GM19193 (cell line): ENCODE data around the gene DCUN1D4.

Experiments
- POLR2A ChIP-seq: IDR thresholded peaks from 4 replicates; pipeline ENCODE4 v1.6.1; 2011; ENCODE audit not compliant: insufficient read depth, insufficient read length; ENCODE audit errors: extremely low read depth

The DCUN1D4 gene

DNA sequence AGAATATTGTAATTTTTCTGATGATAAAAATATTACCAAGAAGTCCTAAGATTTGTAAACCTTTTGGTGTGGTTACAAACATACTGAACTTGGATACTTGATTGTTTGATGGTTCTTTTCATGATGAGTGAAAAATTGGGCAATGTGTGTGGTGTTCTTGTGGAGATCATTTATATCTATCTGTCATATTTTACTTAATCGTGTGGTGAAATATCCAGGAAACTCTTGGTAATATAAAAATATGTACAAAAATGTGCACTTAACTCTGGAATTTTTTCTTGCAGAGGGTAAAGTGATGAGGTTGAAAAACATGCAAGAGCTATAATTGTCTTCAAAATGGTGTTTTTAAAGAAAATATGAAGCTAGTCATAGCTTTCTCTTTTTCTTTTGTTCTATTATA is 2.8 kb downstream of the DCUN1D4 start:
- TF ChIP-seq POLR2A, result no peak

DNA sequence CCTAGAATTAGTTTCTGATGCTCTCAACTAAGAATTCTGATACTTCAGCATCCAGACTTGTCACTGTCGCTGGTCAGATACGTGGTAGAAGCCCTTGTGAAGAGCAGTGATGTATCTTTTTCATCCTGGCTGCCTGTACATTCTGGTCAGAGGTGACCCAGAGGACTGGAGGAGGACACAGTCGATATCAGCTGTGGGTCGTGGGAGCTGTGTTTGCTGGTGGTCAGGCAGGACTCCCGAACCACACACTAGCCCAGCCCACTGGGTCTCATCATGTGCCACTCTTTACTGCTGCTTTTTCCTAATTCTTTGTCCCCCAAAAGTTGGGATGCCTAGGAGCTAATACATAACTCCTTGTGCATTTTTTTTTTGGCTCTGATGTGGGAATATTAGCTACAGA is 6.5 kb downstream of the DCUN1D4 start:
- TF ChIP-seq POLR2A, result no peak

DNA sequence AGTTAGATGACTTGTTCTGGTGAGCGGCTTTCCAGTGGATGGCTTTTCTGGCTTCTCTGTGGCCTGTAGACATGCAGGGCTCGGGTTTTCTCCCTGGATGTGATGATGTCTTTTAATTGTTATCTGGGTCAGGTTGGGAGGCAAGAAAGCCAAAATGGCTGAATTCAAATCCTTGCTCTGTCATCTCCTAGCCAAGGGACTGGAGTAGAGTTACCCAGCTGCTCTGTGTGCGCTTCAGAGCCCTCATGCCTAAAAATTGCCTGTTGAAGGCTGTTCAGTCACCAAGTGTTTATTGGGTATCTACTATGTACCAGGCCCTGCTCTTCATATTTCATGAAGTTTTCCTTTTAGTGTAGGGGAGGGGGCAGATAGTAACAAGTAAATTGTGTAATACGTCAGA is 7.3 kb downstream of the DCUN1D4 start:
- no peak for TF ChIP-seq POLR2A

DNA sequence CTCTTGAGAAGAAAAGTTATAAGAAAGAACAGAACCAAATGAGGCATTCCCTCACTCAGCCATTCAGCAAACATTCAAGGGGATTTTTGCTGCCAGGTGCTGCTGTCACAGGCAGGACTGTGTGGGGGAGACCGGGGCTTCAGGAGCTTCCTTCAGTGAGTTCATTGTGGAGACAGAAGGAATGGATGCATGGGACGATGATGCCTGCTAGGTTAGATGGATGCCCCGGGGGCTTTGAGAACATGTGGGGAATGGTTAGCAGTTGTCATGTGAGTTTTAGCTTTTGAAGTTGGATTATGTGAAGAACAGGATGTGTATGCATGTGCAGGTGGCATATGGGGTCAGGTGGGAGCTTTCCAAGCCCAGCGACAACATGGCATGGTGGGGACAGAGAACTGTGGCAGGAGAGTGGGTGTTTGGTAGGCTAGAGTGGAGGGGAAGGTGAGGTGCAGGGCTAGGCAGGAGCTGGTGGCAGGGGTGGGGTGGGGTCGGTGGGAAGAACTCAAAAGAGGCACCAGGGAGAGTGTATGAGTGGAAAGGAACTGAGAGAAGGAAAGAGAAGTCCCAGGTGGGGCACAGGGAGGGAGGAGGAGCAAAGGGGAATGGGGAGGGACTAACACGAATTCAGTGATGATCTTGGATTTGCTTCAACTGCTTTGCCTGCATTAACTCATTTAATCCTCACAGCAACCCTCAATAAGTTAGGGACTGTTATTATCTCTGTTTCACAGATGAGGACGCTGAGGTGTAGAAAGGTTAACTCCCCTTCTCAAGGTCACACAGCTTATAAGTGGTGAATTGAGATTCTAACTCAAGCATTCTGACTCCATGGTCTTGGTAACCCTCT is 8.4 kb downstream of the DCUN1D4 start:
- no peak for TF ChIP-seq POLR2A

DNA sequence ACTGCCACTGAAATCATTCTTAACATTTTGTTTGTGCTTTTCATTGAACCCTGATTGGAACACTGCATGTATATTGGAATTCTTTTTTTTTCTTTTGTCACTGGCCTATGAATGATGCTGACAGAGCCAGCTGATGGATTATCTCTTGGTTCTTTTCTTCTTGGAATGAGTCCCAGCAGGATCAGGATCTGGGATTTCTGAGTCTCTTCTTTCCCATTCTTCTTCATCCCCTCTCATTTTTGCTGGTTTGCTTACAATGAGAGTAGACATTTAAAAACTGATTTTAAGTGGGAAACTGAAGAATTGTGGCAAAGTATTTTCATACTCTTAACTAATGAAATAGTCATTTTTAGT is 9.0 kb downstream of the DCUN1D4 start:
- TF ChIP-seq POLR2A, result no peak

DNA sequence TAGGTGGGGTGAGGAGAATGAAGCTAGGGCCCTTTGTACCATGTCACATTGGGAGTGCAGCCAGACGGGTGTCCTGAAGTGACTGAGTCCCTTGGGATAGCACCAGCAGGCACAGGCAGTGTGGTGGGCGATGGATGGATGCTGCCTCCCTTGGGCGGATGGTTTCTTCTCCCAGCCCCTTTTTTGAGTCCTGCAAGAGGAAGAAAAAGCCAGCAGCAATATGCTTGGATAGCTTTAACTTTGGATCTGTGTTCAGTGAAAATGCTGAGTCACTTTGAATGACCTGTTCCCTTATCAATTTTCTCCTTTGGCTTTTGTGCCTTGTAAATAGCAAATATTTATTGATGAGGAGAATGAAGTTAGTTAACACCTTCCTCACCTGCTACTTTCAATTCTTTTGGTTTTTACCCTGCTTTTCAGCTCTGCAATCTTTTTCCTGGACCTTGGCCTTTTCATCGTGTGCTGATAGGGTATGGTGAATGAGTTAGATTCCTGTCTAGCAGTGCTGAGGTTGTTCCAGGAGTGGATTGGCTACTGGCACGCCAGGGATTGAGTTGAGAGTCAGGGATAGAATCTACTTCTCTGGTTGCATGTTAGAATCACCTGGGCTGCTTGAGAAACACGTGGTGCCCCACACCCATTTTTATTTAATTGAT is 10.2 kb downstream of the DCUN1D4 start:
- TF ChIP-seq POLR2A, result no peak

DNA sequence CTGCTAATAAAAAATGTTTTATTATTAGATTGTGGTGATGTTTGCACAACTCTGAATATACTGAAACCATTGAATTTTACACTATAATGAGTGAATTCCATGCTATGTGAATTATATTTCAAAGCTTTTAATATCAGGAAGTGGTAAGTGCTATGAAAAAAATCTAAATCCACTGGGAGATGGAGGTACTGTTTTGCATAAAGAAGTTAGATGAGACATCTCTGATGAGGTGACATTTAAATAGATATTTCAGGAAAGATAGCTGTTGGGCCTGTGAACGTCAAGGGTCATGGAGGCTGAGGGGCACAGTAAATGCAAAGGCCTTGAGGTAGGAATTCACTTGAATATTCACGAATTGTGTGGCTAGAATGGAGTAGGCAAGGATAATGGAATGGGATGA is 12.3 kb downstream of the DCUN1D4 start:
- TF ChIP-seq POLR2A, result no peak

DNA sequence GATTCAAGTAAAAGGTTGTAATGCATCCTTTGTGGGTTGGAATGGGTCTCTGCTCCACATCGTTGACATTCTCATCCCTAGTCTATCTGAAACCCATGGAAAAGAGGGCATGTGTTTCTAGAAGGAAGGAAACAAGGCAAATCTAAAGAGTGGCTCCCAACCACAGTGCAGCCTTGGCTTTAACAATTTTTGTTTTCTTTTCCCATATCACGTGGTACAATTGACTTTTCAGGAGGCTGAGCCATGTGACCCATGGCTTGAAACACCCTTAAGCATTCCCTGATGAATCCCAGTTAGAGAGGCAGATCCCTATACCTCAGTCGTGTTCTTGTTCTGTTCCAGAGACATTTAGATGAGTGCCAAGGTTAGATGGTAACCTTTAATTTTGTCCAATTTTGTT is 12.8 kb downstream of the DCUN1D4 start:
- no peak for TF ChIP-seq POLR2A

DNA sequence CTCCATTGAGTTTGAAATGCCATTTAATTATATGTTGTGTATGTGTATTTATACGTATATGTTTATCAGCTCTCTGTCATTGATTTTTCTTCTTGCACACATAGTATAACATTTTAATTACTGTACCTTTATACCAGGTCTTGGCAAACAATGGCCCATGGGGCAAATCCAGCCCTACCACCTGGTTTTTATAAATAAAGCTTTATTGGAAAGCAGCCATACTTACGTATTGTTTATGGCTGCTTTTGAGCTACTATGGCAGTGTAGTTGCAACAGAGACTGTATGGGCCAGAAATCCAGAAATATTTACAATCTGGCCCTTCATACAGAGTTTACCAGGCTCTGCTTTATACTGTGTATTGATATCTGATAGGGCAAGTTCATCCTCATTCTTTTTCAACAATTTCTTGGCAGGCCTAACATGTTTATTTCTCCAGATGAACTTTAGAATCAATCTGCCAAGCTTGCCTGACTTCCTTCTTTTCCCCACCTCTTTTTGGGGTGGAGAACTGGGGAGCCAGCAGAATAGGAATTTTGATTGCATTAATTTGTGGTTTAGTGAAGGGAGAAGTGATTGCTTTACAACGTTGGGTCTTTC is 15.8 kb downstream of the DCUN1D4 start:
- no peak for TF ChIP-seq POLR2A

DNA sequence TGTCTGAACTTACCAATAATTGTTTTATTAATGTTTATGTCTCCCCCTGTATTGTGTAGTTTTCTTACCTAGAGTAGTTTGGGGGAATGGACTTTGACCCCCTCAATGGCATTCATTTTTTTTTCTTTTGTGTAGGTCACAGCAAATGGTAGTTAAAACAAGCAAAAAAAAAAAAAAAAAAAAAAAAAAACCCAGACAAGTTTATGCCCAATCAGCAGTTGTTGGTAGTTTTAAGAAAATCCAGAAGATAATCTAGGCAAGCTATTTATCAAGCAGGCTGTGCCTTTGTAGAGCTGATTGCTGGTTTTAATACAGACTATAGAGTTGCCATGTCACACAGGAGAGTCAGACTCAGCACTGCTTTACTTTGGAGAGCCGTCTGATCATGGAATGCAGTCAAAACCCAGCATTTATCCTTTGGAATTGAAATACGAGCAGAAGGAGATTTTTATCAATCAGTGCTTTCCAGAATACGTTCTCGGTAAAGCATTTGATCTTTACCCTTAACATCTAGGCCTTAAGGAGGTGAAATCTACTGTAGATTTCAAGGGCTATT is 16.6 kb downstream of the DCUN1D4 start:
- no peak for TF ChIP-seq POLR2A

DNA sequence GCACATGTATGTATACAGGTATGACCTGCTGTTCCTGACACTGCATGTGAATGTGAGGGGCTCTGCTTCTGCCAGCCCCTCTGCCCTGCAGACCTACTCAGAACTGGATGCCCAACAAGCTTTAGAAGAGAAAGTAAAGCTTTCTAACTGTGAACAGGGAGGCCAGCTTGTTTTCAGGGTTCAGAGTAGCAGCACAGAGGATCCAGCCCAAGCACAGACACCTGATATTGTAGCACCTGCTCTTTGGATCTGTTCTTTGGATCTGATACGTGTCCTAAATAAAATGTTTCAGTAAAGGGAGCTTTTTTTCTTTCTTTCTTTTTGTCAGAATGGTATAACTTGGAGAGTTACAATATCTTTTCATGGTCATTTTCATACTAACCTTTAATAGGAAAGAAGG is 19.2 kb downstream of the DCUN1D4 start:
- no peak for TF ChIP-seq POLR2A

DNA sequence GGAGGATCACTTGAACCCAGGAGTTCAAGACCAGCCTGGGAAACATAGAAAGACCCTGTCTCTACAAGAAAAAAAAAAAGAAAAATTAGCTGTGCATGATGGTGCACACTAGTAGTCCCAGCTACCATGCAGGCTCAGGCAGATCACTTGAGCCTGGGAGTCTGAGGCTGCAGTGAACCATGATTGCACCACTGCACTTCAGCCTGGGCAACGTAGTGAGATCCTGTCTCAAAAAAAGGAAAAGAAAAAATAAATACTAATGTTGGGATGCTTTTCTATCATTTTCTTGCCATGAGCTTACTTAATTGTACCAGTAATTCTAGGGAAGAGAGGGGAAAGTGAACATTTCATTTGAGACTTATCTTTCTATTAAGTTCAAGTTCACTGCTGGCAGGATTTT is 19.8 kb downstream of the DCUN1D4 start:
- no peak for TF ChIP-seq POLR2A

DNA sequence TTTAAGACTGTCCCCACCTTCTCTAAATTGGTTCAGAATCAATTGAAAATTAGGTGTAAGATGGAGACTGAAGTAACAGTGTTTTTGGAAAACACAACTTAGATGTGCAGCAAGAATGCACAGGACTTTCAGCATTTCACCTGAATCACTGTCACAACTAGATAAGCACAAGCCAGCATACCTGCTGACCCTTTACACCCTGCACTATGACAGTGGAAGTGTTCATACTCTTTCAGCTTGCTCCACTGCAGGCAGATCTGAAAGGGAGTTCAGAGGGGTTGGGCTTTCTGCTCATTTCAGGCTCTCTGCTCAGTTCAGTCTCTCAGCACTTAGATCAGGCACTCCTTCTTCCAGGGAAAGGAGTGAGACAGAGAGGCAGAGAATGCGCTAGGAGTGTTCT is 22.8 kb downstream of the DCUN1D4 start:
- no peak for TF ChIP-seq POLR2A

DNA sequence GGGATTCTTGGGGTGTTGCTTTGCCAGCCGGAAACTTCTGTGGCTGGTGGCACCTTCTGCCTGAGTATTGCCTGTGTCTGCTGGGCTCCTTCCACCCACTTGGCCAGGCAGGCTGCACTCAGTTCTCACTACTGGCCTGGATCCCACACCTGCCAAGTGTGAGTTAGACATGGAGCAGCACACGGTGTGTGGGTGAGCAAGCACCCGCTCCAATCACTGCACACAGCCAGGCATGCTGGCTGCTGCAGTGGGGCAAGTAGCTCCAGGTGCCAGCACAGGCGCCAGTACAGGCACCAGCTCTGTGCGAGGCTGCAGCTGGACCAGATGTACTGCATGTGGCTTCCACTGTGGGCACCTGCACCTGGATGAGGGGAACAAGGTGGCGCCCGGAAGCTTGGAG is 23.9 kb downstream of the DCUN1D4 start:
- no peak for TF ChIP-seq POLR2A

DNA sequence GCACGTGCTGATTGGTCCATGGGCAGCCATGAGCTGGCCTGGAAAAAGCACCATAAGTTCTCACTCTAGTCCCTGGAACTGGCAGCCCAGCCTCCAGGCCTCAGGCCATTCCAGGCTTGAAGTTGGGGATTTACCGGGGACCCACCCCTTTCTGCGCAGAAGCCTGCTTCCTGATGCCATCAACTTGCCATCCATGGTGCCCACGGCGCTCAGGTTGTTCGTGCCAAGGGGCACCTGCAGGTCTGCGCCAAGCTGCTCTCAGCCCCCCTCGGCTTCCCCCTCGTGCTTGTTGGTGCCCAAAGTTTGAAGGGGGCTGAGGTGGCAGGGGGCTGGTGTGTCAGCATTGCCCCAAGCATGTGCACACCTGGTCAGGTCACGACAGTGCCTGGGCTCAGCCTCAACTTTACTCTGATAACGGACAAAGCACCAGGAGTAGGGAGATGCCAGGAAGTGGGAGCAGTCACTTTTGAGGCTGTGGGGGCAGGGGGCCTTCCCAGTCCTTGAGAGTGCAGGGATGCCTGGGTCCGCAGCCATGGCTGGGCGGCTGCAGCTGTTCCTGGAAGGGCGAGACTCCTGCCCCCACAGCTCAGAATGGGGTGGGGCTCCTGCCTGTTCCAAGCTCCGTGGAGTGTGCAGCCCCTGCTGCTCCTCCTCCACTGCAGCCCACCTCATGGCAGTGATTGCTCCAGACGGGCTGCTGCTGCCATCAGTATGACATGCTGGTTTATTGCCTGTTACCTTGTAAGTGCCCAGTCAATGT is 24.9 kb downstream of the DCUN1D4 start:
- no peak for TF ChIP-seq POLR2A
